ENCODE data around the gene CLDN22. TPM values are rescaled to one million over a fixed set of nuclear protein-coding genes. Genes with fewer than 3 reads are reported as not detected.

The CLDN22 gene
- total RNA-seq, 3 donors from 2014 or later: not detected

GRCh38 chr4:183304538-183304937 is 15.5 kb downstream of the CLDN22 start:
- DNase-seq (no peak), ATAC-seq (no peak)
- Histone ChIP-seq H3K36me3 (ENCODE audit: low read depth) (no peaks in the 10 kb centered on the region), H3K9me3 (no peaks in the 10 kb centered on the region), H3K4me3 (no peak overlapping the region), H3K4me1 (ENCODE audit: low read depth) (no peaks in the 10 kb centered on the region)
- intact Hi-C loops (cut with DNase I, micrococcal nuclease): no loop called here
- TF ChIP-seq CTCF (IDR thresholded peaks at IDR 0.05): no peak

GRCh38 chr4:183304067-183304466 is 16.0 kb downstream of the CLDN22 start:
- Histone ChIP-seq H3K9me3 (no peaks in the 10 kb centered on the region), H3K4me3 (no peak overlapping the region), H3K4me1 (ENCODE audit: low read depth) (no peaks in the 10 kb centered on the region), H3K36me3 (ENCODE audit: low read depth) (no peaks in the 10 kb centered on the region)
- no peak for TF ChIP-seq CTCF (IDR thresholded peaks at IDR 0.05)
- ATAC-seq (no peak), DNase-seq (no peak)
- intact Hi-C loops (cut with DNase I, micrococcal nuclease): no loop called here

DNA sequence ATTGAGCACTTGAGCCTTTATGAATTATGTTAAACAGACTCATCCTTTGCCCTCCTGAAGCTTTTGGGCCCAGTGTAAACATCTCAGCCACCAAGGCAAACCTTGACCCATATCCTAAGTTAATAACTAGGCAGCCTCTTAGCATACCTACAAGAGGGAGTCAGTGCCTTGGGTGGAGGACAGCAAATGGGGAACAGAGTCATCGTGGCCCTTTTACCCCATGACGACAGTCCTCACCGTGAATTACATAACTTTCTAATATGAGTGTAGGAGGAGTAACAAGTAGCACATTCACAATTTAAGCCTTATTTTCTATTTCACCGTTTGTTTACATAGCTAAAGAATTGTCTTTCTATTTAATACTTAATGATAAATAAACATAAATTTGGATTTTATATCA is 16.8 kb downstream of the CLDN22 start:
- no peak for TF ChIP-seq CTCF (IDR thresholded peaks at IDR 0.05)
- H3K36me3 ChIP-seq (ENCODE audit: low read depth): no peaks in the 10 kb centered on the region
- DNase-seq: no peak
- ATAC-seq: no peak
- H3K9me3 ChIP-seq: no peaks in the 10 kb centered on the region
- H3K4me3 ChIP-seq: no peak overlapping the region
- intact Hi-C loops (cut with DNase I, micrococcal nuclease): no loop called here
- H3K4me1 ChIP-seq (ENCODE audit: low read depth): no peaks in the 10 kb centered on the region

GRCh38 chr4:183300655-183301054 is 19.4 kb downstream of the CLDN22 start:
- no peak for TF ChIP-seq CTCF (IDR thresholded peaks at IDR 0.05)
- no peak overlapping the region for H3K4me3 ChIP-seq
- H3K4me1 ChIP-seq (ENCODE audit: low read depth): no peaks in the 10 kb centered on the region
- DNase-seq: no peak
- no peaks in the 10 kb centered on the region for H3K9me3 ChIP-seq
- ATAC-seq: no peak
- intact Hi-C loops (cut with DNase I, micrococcal nuclease): no loop called here
- H3K36me3 ChIP-seq (ENCODE audit: low read depth): no peaks in the 10 kb centered on the region

DNA sequence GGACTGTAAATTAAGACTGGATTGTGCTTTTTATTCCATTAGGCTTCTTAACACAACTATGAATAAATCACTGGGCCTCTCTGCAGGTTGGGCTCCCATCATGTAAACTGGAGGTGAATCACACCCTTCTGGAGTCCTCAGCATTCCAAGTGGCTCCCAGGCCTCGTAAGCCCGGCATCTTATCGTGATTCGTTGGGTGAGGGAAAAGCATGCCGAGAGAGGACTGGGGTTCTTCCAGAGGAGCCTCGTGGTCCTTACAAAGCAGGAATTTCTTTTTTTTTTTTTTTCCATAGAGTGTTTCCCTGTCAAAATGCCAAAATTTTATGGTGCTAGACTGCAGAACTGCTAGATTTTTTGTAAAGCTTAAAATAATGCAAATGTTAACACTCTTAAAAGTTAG is 20.0 kb downstream of the CLDN22 start:
- intact Hi-C loops (cut with DNase I, micrococcal nuclease): no loop called here
- ATAC-seq (no peak), DNase-seq (no peak)
- no peaks in the 10 kb centered on the region for H3K9me3 ChIP-seq
- no peak overlapping the region for H3K4me3 ChIP-seq
- TF ChIP-seq CTCF (IDR thresholded peaks at IDR 0.05): no peak
- H3K4me1 ChIP-seq (ENCODE audit: low read depth): no peaks in the 10 kb centered on the region
- H3K36me3 ChIP-seq (ENCODE audit: low read depth): no peaks in the 10 kb centered on the region

GRCh38 chr4:183299464-183299863 is 20.6 kb downstream of the CLDN22 start:
- intact Hi-C loops (cut with DNase I, micrococcal nuclease): no loop called here
- no peak for DNase-seq
- Histone ChIP-seq H3K4me3 (no peak overlapping the region), H3K36me3 (ENCODE audit: low read depth) (no peaks in the 10 kb centered on the region), H3K9me3 (no peaks in the 10 kb centered on the region), H3K4me1 (ENCODE audit: low read depth) (no peaks in the 10 kb centered on the region)
- no peak for ATAC-seq
- TF ChIP-seq CTCF (IDR thresholded peaks at IDR 0.05): no peak

Measured in mucosa of descending colon (tissue), 3 donors.